HuH-7 (cell line): ENCODE measurements around the gene ARL6.
"Not testable (repeated sequence)": the region's sequence is repeated elsewhere in the genome, so short reads cannot be mapped to it uniquely, and the experiment has no call there.

Source experiments
- DNase-seq: peaks from one replicate; pipeline ENCODE4 v3.0.0; 2011; ENCODE audit warnings: low spot score

Gene ARL6

DNA sequence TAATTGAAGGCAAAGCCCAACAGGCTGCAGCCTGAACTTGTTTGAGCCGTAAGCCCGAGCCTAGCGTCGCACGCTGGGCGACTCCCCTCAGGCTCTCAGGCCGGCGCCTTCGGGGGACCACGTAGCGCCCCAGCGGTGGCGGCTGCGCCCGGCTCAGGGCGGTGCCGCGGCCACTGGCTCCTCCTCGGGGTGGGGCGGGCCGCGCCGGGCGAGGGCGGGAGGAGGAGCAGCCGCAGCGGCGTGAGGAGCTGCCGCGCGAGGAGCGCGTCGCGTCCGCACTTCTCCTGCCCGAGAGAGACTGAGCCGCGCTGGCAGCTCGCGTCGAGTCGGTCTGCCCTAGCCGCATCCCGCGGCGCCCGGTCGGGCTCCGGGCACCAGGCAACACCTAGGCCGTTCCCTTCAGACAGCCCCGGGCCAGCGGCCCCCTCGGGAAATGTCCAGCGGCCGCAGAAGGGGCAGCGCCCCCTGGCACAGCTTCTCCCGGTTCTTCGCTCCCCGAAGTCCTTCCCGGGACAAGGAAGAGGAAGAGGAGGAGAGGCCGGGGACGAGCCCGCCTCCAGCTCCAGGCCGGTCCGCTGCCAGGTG, 57.3 kb downstream of the ARL6 start, which contains the start of gene CRYBG3:
Gene CRYBG3, plus strand, starts transcription at position 238 of the 585 bp plus-strand sequence. Its CDS starts 196 bp downstream, at position 434.
- DNase-seq, result peak; percentile 87

- DNase-seq, result peak; percentile 44
Measured at GRCh38 chr3:97822359-97822775, 57.8 kb downstream of the ARL6 start.

GRCh38 chr3:97823046-97824004, 58.8 kb downstream of the ARL6 start:
- DNase-seq, result no peak

DNA sequence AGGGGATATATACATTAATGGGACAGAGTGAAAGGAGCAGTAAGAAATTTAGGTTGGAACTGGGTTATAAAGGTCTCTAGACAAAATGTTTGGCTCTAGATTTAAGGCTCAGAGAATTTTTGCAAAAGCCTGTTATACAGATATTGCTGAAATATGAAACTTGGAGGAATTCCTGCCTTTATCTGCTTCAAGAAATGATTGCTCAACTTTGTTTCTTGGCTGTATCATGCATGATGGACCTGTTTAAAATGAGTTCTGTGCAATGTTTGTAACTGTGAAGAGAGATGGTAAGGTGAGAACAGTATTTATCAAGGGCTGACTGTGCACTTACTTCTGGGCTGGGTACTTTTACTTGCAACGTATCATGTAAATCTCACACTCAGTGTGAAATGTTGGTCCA, 60.5 kb downstream of the ARL6 start:
- no peak for DNase-seq

DNA sequence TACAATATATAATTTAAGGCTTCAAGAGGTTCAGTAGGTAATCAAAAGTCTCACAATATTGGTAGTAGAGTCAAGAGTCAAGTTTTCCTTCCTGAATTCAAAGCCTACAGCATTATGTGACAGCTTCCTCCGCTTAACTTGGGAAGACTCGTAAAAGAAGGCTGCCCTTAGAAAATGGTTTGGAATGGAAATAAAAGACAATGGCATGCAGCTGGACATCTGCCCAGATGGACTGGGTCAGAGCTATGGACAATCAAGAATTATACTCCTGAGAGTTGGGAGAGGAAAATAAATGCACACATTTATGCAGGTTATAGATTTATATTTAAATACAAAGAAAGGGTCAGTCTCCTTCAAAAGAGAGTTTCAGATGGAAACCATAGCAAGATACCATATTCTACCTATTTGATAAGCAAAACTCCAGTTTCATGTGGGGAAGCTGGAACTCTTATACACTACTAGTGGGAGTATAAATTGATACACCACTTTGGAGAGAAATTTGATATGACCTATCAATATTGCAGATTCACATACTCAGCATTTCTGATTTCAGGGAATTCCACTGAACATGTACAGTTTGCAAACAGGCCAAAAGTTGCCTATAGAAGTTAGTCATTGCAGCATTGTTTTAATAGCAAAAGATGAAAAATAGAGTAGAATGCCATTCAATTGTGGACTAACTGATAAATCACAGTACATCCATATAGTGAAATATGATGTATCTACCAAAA, 63.3 kb downstream of the ARL6 start:
- no peak for DNase-seq

DNA sequence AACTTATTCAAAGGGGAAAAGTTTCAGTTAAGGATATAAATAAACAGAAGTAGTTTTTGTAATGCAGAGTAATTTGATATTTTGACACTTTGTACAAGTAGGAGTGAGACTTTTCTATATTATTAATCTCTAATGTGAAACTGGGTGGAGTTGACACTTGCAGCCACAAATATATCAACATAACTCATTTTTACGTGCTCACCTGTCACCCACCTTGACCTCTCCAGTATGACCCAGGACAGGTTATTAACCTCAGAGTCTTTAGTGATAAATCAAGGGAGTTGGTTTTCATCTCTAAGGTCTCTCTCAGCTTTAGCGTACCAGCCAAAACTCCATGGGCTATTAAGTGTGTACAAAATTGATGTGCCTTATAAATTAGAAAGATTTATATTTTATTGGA, 64.6 kb downstream of the ARL6 start:
- DNase-seq, result no peak

DNA sequence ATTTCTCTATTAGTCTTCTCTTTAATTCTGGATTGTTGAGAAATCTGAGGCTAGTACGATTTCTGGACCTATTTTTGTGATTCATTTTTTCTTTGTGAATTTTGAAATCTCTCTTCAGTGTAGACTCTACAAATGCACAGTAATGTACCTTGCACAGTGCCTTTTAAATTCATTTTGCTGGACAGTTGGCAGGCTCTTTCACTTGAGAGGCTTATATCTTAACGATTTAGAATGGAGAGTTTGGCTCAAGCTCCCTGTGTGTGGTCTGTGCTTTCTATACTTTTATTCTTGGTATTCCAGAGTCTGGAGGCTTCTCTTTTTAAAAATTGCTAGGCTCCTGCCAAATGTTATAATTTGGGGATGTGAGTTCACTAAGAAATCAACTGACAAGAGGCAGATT, 66.1 kb downstream of the ARL6 start:
- DNase-seq, result no peak

DNA sequence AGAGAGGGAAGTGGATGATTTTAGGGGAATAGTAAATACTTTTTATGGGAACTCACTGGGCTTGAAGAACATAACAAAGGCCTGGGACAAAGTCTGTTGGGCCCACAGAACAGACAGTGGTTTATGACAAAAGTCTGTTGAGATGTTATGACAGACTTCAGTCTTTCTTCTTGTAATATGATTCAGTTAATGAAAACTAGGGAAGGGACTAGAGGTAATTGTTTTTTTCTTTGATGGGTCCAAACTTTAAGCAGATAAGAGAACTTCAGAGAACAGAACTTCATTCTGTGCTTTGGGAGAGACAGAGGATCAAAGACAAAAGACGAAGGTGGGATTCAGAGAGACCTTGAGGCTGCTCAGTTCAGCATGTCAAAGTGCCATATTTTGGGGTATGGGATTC, 66.6 kb downstream of the ARL6 start:
- no peak for DNase-seq

DNA sequence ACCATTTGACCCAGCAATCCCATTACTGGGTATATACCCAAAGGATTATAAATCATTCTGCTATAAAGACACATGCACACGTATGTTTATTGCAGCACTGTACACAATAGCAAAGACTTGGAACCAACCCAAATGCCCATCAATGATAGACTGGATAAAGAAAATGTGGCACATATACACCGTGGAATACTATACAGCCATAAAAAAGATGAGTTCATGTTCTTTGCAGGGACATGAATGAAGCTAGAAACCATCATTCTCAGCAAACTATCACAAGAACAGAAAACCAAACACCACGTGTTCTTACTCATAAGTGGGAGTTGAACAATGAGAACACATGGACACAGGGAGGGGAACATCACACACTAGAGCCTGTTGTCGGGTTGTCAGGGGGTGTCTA, 68.6 kb downstream of the ARL6 start:
- DNase-seq, result not testable (repeated sequence)

GRCh38 chr3:97835761-97836160, 71.2 kb downstream of the ARL6 start:
- DNase-seq, result no peak

GRCh38 chr3:97838393-97838792, 73.8 kb downstream of the ARL6 start:
- no peak for DNase-seq

DNA sequence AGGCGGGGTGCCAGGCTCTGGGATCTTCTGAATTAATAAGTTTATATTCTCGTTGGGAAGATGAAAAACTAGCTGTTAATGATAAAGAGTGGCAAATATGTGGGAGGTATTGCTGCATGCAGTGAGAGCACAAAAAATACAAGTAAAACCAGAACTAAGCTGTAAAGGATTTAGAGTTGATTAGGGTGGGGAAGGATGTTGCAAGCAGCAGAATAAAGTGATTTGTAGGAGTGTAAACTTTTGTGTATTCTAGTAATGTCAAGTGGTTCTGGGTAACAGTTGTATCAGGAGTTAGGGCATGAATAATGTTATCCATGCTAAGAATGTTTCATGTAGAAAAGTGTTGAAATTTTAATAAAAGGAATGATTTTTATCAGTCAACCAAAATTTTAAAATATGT, 75.4 kb downstream of the ARL6 start:
- no peak for DNase-seq

GRCh38 chr3:97841304-97841703, 76.7 kb downstream of the ARL6 start:
- DNase-seq, result no peak

- no peak for DNase-seq
Measured at GRCh38 chr3:97841956-97842355, 77.4 kb downstream of the ARL6 start.

DNA sequence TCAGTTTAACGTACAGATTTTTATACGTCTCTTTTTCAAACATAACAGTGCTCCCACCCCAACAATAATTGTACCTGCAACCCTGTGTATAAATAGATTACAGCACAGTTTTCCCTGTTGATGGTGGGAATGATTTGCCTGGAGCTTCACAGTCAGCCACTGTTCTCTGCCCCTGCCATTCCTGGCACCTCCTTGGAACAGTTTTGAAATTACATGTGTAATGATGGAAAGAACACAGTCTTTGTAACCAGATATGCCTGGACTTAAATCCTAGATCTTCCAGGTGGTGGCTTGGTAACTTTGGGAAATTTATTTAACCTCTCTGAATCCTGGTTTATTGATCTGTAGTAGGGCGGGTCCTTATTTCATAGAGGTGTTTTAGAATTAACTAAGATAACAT, 84.2 kb downstream of the ARL6 start:
- DNase-seq, result no peak
